Muscle of arm (tissue), 12 donors: Measurements from ENCODE around the gene MPST. TPM values are rescaled to one million over a fixed set of nuclear protein-coding genes. Genes with fewer than 3 reads are reported as not detected.

Experiments used
- DNase-seq: peaks from one replicate; pipeline ENCODE4 v3.0.0-alpha.2; 2013
- polyA plus RNA-seq, 12 donors: library from polyadenylated mRNA; unstranded; fragments of 120-200 nt; gene quantifications; one replicate each; pipeline ENCODE4 v1.2.1, GENCODE V29; 2013; ENCODE audit not compliant: insufficient read length in 12 of 12

The MPST gene
- polyA plus RNA-seq, 12 donors, result 28.2 to 59.8 (median 37.3) TPM; not detected in 1

GRCh38 chr22:36997746-36998145 lies 21.8 kb upstream of the MPST start:
- DNase-seq, result no peak

GRCh38 chr22:36998620-36999351 lies 20.8 kb upstream of the MPST start:
- DNase-seq, result no peak

GRCh38 chr22:36999463-36999862 lies 20.1 kb upstream of the MPST start:
- DNase-seq, result no peak

GRCh38 chr22:37000676-37001534 lies 18.6 kb upstream of the MPST start:
- DNase-seq, result no peak

GRCh38 chr22:37001826-37002225 lies 17.7 kb upstream of the MPST start:
- no peak for DNase-seq

- peak; percentile 40 for DNase-seq
Observed at GRCh38 chr22:37002633-37003032, 16.9 kb upstream of the MPST start.

- DNase-seq, result no peak
Observed at GRCh38 chr22:37007651-37008050, 11.9 kb upstream of the MPST start.

- no peak for DNase-seq
Observed at GRCh38 chr22:37008365-37008764, 11.2 kb upstream of the MPST start.

GRCh38 chr22:37009490-37009889 lies 10.1 kb upstream of the MPST start:
- no peak for DNase-seq

- DNase-seq, result no peak
Observed at GRCh38 chr22:37010174-37010573, 9.4 kb upstream of the MPST start.

GRCh38 chr22:37010976-37011375 lies 8.6 kb upstream of the MPST start:
- DNase-seq, result no peak

- no peak for DNase-seq
Observed at GRCh38 chr22:37011472-37011871, 8.1 kb upstream of the MPST start.

GRCh38 chr22:37012262-37012904 lies 7.2 kb upstream of the MPST start:
- no peak for DNase-seq

- no peak for DNase-seq
Observed at GRCh38 chr22:37012956-37013355, 6.6 kb upstream of the MPST start.

GRCh38 chr22:37014415-37014806 lies 5.1 kb upstream of the MPST start:
- DNase-seq, result no peak

- no peak for DNase-seq
Observed at GRCh38 chr22:37014835-37015586, 4.5 kb upstream of the MPST start.

- no peak for DNase-seq
Observed at GRCh38 chr22:37015587-37015878, 4.0 kb upstream of the MPST start.

GRCh38 chr22:37016134-37016910 lies 3.2 kb upstream of the MPST start:
- DNase-seq, result no peak

GRCh38 chr22:37017356-37017755 lies 2.2 kb upstream of the MPST start:
- no peak for DNase-seq

GRCh38 chr22:37018086-37018814 lies 1.3 kb upstream of the MPST start:
- no peak for DNase-seq
